ENCODE results near the gene ADD3. TPM values are rescaled to one million over a fixed set of nuclear protein-coding genes. Genes with fewer than 3 reads are reported as not detected.

ADD3 gene
- total and polyA plus RNA-seq, 5 donors from 2014 or later = 341 to 405 (median 376) TPM

DNA sequence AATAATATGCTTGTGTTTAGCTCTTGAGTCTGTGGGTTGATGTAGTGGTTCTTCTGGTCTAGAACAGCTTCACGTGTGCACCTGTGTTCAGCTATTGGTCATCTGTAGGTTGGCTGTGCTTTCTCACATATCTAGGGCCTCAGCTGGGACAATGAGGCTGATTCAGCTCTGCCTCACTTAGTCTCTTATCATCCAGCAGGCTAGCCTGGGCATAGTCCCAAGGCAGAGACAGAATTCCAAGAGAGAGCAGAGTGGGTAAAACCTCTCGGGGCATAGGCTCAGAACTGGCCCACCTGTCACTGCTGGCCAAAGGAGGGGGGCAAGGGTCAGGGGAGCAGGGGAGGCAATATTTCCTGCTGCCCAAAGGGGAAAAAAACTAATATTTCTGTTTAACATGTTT, 167.6 kb downstream of the ADD3 start:
- no peaks in the 10 kb centered on the region for H3K9me3 ChIP-seq (ENCODE audit: control insufficient read depth in 2 of 2, low read length in 2 of 2)
- H3K4me1 Mint-ChIP-seq = peaks cover 0 to 5% (median 2%) of the 10 kb centered on the region in 4 donors
- no peaks in the 10 kb centered on the region for H3K4me1 ChIP-seq (ENCODE audit: control insufficient read depth, insufficient read depth, low read length, poor library complexity, severe bottlenecking)
- no peak overlapping the region for H3K4me3 Mint-ChIP-seq
- DNase-seq (no peak), ATAC-seq (ENCODE audit: low read depth in 2 of 2) (no peak)
- H3K36me3 ChIP-seq (ENCODE audit: control insufficient read depth, insufficient read depth, low read length) = no peaks in the 10 kb centered on the region
- H3K27me3 Mint-ChIP-seq = peaks cover 63% of the 10 kb centered on the region
- H3K4me3 ChIP-seq (ENCODE audit: low read depth, low read length) = no peak overlapping the region
- no peak overlapping the region for H3K27ac ChIP-seq (ENCODE audit: insufficient read depth, low read length, poor library complexity, severe bottlenecking)
- no peaks in the 10 kb centered on the region for H3K36me3 Mint-ChIP-seq
- peaks cover 21% of the 10 kb centered on the region for H3K27me3 ChIP-seq (ENCODE audit: control insufficient read depth, insufficient read depth, low read length)
- H3K9me3 Mint-ChIP-seq = no peaks in the 10 kb centered on the region
- no peak overlapping the region for H3K27ac Mint-ChIP-seq

DNA sequence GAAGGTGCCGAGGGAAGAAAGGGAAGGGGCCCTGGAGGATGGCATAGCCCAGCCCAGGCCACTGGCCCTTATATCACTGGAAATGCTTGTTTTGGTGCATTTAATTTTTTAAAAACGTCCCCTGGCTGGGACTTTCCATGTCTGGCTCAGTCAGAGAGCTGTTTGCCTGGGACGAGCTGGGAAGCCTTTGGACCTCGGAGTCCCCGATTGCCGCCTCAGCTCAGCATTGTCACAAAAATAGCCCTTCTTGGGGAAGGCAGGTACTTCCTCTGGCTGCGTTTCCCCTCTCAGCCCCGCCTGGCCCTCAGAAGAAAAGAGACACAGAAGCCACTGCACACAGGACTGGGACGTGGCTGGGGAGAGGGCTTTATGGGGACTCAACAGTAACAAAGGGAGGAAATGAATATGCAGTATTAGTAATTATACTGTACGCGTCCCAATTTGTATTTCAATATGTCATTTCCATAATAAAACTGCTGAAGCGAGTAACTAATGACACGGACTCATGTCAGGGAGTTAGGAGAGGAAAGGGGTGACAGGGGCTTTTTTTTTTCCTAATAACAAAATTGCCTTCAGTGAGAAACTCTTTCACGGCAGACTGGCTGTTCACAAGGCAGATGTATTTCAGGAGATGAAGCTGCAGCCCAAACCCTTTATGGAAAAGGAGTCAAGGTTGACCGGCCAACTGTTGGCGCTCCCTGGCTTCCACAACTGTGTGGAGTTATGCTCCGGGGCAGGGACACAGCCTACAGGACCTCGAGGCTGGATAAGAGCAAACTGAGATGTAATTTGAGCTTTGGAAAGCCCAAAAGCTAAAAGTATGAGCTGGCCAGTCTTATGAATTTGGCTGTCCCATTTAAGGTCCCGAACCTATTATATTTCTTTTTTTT, 168.6 kb downstream of the ADD3 start:
- Mint-ChIP-seq H3K36me3 (no peaks in the 10 kb centered on the region), H3K9me3 (no peaks in the 10 kb centered on the region), H3K4me3 (no peak overlapping the region), H3K27me3 (peaks cover 58% of the 10 kb centered on the region), H3K27ac (no peak overlapping the region), H3K4me1 (peaks cover 0 to 3% (median 0%) of the 10 kb centered on the region in 4 donors)
- Histone ChIP-seq H3K9me3 (ENCODE audit: control insufficient read depth in 2 of 2, low read length in 2 of 2) (no peaks in the 10 kb centered on the region), H3K4me1 (ENCODE audit: control insufficient read depth, insufficient read depth, low read length, poor library complexity, severe bottlenecking) (no peaks in the 10 kb centered on the region), H3K36me3 (ENCODE audit: control insufficient read depth, insufficient read depth, low read length) (no peaks in the 10 kb centered on the region), H3K27ac (ENCODE audit: insufficient read depth, low read length, poor library complexity, severe bottlenecking) (no peak overlapping the region), H3K27me3 (ENCODE audit: control insufficient read depth, insufficient read depth, low read length) (peaks cover 15% of the 10 kb centered on the region), H3K4me3 (ENCODE audit: low read depth, low read length) (no peak overlapping the region)
- DNase-seq (no peak), ATAC-seq (ENCODE audit: low read depth in 2 of 2) (no peak)

DNA sequence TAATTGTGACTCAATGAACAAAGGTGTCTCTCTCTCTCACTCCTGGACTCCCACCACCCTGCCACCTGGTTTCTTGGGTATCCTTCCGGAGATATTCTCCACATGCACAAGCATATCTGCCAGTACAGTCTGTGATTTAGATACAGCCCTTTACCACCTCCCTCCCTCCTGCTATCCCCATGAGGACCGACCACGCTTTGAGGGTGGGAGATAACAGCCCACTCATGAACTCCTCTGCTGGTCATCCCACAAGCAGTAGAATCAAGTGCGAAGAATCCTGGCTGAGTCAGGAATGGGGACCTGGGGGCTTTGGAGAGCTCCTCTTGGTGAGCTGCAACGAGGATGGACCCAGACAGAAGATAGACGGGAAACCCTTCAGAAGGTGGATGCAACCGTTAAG, 171.4 kb downstream of the ADD3 start:
- Mint-ChIP-seq H3K27me3 (peaks cover 49% of the 10 kb centered on the region), H3K27ac (no peak overlapping the region), H3K4me1 (peaks cover 0 to 3% (median 0%) of the 10 kb centered on the region in 4 donors), H3K9me3 (no peaks in the 10 kb centered on the region), H3K36me3 (no peaks in the 10 kb centered on the region), H3K4me3 (no peak overlapping the region)
- Histone ChIP-seq H3K27ac (ENCODE audit: insufficient read depth, low read length, poor library complexity, severe bottlenecking) (no peak overlapping the region), H3K9me3 (ENCODE audit: control insufficient read depth in 2 of 2, low read length in 2 of 2) (no peaks in the 10 kb centered on the region), H3K4me1 (ENCODE audit: control insufficient read depth, insufficient read depth, low read length, poor library complexity, severe bottlenecking) (no peaks in the 10 kb centered on the region), H3K27me3 (ENCODE audit: control insufficient read depth, insufficient read depth, low read length) (peaks cover 2% of the 10 kb centered on the region), H3K4me3 (ENCODE audit: low read depth, low read length) (no peak overlapping the region), H3K36me3 (ENCODE audit: control insufficient read depth, insufficient read depth, low read length) (no peaks in the 10 kb centered on the region)
- ATAC-seq (ENCODE audit: low read depth in 2 of 2) (no peak), DNase-seq (no peak)

DNA sequence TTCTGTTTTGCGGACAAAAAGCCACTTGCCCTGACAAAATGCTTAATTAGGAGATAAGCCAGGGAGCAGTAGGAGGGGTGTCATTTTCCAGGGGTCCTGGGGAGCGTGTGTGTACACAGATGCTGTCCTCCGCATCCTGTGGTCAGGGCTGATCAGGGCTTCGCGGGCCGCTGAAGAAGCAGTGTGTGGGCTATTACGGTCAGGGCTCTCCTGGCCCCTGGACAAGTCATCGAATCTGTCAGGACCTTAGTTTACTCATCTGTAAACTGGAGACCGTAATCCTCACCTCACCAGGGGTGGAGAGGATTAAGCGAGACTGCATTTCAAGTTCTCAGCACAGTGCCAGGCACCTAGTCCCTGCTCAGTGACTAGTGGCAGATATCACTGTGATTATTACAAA, 173.7 kb downstream of the ADD3 start:
- no peaks in the 10 kb centered on the region for H3K27me3 ChIP-seq (ENCODE audit: control insufficient read depth, insufficient read depth, low read length)
- Mint-ChIP-seq H3K27ac (no peak overlapping the region), H3K9me3 (no peaks in the 10 kb centered on the region), H3K27me3 (peaks cover 37% of the 10 kb centered on the region), H3K4me1 (no peaks in the 10 kb centered on the region), H3K4me3 (no peak overlapping the region), H3K36me3 (no peaks in the 10 kb centered on the region)
- DNase-seq (no peak), ATAC-seq (ENCODE audit: low read depth in 2 of 2) (no peak)
- H3K9me3 ChIP-seq (ENCODE audit: control insufficient read depth in 2 of 2, low read length in 2 of 2) = no peaks in the 10 kb centered on the region
- H3K36me3 ChIP-seq (ENCODE audit: control insufficient read depth, insufficient read depth, low read length) = no peaks in the 10 kb centered on the region
- no peak overlapping the region for H3K27ac ChIP-seq (ENCODE audit: insufficient read depth, low read length, poor library complexity, severe bottlenecking)
- no peak overlapping the region for H3K4me3 ChIP-seq (ENCODE audit: low read depth, low read length)
- H3K4me1 ChIP-seq (ENCODE audit: control insufficient read depth, insufficient read depth, low read length, poor library complexity, severe bottlenecking) = no peaks in the 10 kb centered on the region

DNA sequence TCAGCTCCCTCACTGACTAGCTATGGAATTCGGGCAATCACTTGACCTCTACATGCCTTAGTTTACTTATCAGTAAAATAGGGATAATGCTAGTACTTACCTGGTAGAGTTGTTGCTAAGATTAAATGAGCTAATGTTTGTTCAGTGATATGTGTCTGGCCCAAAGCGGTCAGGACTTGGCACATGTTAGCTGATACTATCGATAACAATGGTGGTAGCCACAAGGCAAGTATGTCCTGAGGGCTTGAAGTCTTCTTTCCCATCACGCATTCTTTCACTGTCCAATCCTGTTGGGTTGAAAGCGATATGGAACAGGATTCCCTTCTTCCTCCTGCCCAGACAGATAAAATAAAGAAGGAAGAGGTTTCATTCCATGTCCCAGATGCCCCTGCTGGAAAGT, 174.1 kb downstream of the ADD3 start:
- ATAC-seq (ENCODE audit: low read depth in 2 of 2) (no peak), DNase-seq (no peak)
- H3K4me1 Mint-ChIP-seq = no peaks in the 10 kb centered on the region
- no peaks in the 10 kb centered on the region for H3K36me3 ChIP-seq (ENCODE audit: control insufficient read depth, insufficient read depth, low read length)
- H3K9me3 Mint-ChIP-seq = no peaks in the 10 kb centered on the region
- no peaks in the 10 kb centered on the region for H3K36me3 Mint-ChIP-seq
- no peaks in the 10 kb centered on the region for H3K27me3 ChIP-seq (ENCODE audit: control insufficient read depth, insufficient read depth, low read length)
- no peak overlapping the region for H3K4me3 Mint-ChIP-seq
- no peak overlapping the region for H3K27ac ChIP-seq (ENCODE audit: insufficient read depth, low read length, poor library complexity, severe bottlenecking)
- H3K9me3 ChIP-seq (ENCODE audit: control insufficient read depth in 2 of 2, low read length in 2 of 2) = no peaks in the 10 kb centered on the region
- H3K27ac Mint-ChIP-seq = no peak overlapping the region
- peaks cover 39% of the 10 kb centered on the region for H3K27me3 Mint-ChIP-seq
- H3K4me1 ChIP-seq (ENCODE audit: control insufficient read depth, insufficient read depth, low read length, poor library complexity, severe bottlenecking) = no peaks in the 10 kb centered on the region
- no peak overlapping the region for H3K4me3 ChIP-seq (ENCODE audit: low read depth, low read length)

DNA sequence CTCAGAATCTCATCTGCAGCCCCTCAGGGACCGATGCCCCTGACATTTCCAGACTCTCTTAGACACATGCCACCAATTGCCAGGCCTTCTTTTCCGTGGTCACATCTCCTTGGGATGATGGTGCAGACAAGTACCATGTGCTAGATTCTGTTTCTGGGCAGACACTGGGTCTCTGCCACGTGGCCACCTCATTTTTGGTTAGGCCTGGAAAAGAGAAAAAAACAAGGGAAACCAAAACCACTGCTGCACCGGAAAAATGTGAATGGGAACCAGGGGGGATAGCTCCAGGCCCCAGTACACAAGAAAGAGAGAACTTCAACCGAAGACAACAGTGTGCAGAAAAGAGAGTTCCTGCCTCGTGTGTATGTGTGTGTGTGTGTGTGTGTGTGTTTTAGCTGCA, 176.6 kb downstream of the ADD3 start:
- peaks cover 31% of the 10 kb centered on the region for H3K27me3 Mint-ChIP-seq
- no peak overlapping the region for H3K27ac Mint-ChIP-seq
- DNase-seq (no peak), ATAC-seq (ENCODE audit: low read depth in 2 of 2) (no peak)
- no peak overlapping the region for H3K27ac ChIP-seq (ENCODE audit: insufficient read depth, low read length, poor library complexity, severe bottlenecking)
- H3K4me1 Mint-ChIP-seq = no peaks in the 10 kb centered on the region
- H3K9me3 Mint-ChIP-seq = no peaks in the 10 kb centered on the region
- H3K4me1 ChIP-seq (ENCODE audit: control insufficient read depth, insufficient read depth, low read length, poor library complexity, severe bottlenecking) = no peaks in the 10 kb centered on the region
- H3K4me3 Mint-ChIP-seq = no peak overlapping the region
- no peaks in the 10 kb centered on the region for H3K9me3 ChIP-seq (ENCODE audit: control insufficient read depth in 2 of 2, low read length in 2 of 2)
- H3K36me3 Mint-ChIP-seq = no peaks in the 10 kb centered on the region
- H3K27me3 ChIP-seq (ENCODE audit: control insufficient read depth, insufficient read depth, low read length) = peaks cover 4% of the 10 kb centered on the region
- no peaks in the 10 kb centered on the region for H3K36me3 ChIP-seq (ENCODE audit: control insufficient read depth, insufficient read depth, low read length)
- no peak overlapping the region for H3K4me3 ChIP-seq (ENCODE audit: low read depth, low read length)

Other genes starting within 250 kb of the ADD3 start
- 52.4 TPM for gene XPNPEP1, start 84.5 kb upstream of the ADD3 start, total RNA-seq
- gene XPNPEP1, start 84.5 kb upstream of the ADD3 start, polyA plus RNA-seq = 10 to 100 TPM; 14.9 to 19.2 (median 17.8) TPM
- 48.1 TPM for gene MXI1, start 199.6 kb downstream of the ADD3 start, total RNA-seq
- gene MXI1, start 199.6 kb downstream of the ADD3 start, polyA plus RNA-seq = 10 to 100 TPM; 34.2 to 56.8 (median 40.2) TPM

Data from CD4-positive, CD25-positive, alpha-beta regulatory T cell (primary cell).